NCI-H345 treated with DMSO at 0.1 percent for 48 hours (cell line): ENCODE results near the gene NADSYN1.

Source experiments
- DNase-seq: peaks from one replicate; lab custom pipeline; 2025; ENCODE audit not compliant: unreplicated experiment; lab: John Stamatoyannopoulos, UW

Gene NADSYN1

GRCh38 chr11:71472941-71473792 lies 20.2 kb downstream of the NADSYN1 start:
- DNase-seq: no peak

- DNase-seq: no peak
These were observed 20.7 kb downstream of the NADSYN1 start for GRCh38 chr11:71473793-71474080.

GRCh38 chr11:71474141-71474770 lies 21.3 kb downstream of the NADSYN1 start:
- peak; percentile 72 for DNase-seq

- DNase-seq: peak; percentile 88
These were observed 21.9 kb downstream of the NADSYN1 start for GRCh38 chr11:71474771-71475483.

- no peak for DNase-seq
These were observed 23.0 kb downstream of the NADSYN1 start for GRCh38 chr11:71476031-71476430.

GRCh38 chr11:71476926-71477640 lies 24.1 kb downstream of the NADSYN1 start:
- no peak for DNase-seq

GRCh38 chr11:71477641-71478527 lies 24.9 kb downstream of the NADSYN1 start:
- no peak for DNase-seq

GRCh38 chr11:71478528-71478840 lies 25.5 kb downstream of the NADSYN1 start:
- DNase-seq: no peak

GRCh38 chr11:71481101-71481960 lies 28.3 kb downstream of the NADSYN1 start:
- no peak for DNase-seq

GRCh38 chr11:71482216-71482615 lies 29.2 kb downstream of the NADSYN1 start:
- no peak for DNase-seq

- DNase-seq: no peak
These were observed 29.9 kb downstream of the NADSYN1 start for GRCh38 chr11:71482746-71483364.

- DNase-seq: no peak
These were observed 30.7 kb downstream of the NADSYN1 start for GRCh38 chr11:71483692-71484091.

- DNase-seq: no peak
These were observed 31.5 kb downstream of the NADSYN1 start for GRCh38 chr11:71484248-71485062.

- DNase-seq: no peak
These were observed 32.0 kb downstream of the NADSYN1 start for GRCh38 chr11:71485063-71485399.

- DNase-seq: no peak
These were observed 32.5 kb downstream of the NADSYN1 start for GRCh38 chr11:71485466-71485865.

GRCh38 chr11:71486320-71486719 lies 33.3 kb downstream of the NADSYN1 start:
- DNase-seq: no peak

GRCh38 chr11:71488681-71489270 lies 35.8 kb downstream of the NADSYN1 start:
- DNase-seq: no peak
